ENCODE results near the gene ROR1. TPM values are rescaled to one million over a fixed set of nuclear protein-coding genes. Genes with fewer than 3 reads are reported as not detected.
A peak's percentile ranks its signal among the peaks of the same experiment; 100 is the strongest.

The ROR1 gene
- polyA plus RNA-seq, 1 of the 3 experiments (the other 2 are of a cell fraction): 4.0 TPM

GRCh38 chr1:63794354-63794753, 20.5 kb downstream of the ROR1 start:
- H3K4me3 ChIP-seq (ENCODE audit: low read depth in 2 of 2, low read length in 1 of 2): no peak overlapping the region
- H3K36me3 ChIP-seq (replicated peaks in 1 of 2; ENCODE audit: control insufficient read depth in 1 of 2, insufficient read depth in 2 of 2, low read length in 1 of 2): peaks cover 0 to 12% of the 10 kb centered on the region in 2 experiments
- WGBS (ENCODE audit: low lambda C conversion rate): 93% methylated on average over 7 of the region's 7 CpGs
- H3K9ac ChIP-seq: no peak overlapping the region
- H3K79me2 ChIP-seq (ENCODE audit: insufficient read depth): no peaks in the 10 kb centered on the region; the same call in 1 of the 2 replicates
- no peaks in the 10 kb centered on the region for H3K9me3 ChIP-seq
- H3K4me2 ChIP-seq: no peak overlapping the region
- peaks cover 0 to 17% of the 10 kb centered on the region in 2 experiments; a peak in 2 of 4 replicates for H3K4me1 ChIP-seq (ENCODE audit: control insufficient read depth in 1 of 2, insufficient read depth in 2 of 2, low read depth in 1 of 2, low read length in 1 of 2)
- H2AFZ ChIP-seq (ENCODE audit: low read depth): no peak overlapping the region
- TF ChIP-seq JUND (IDR thresholded peaks at IDR 0.05) (no peak), REST (IDR thresholded peaks at IDR 0.05; ENCODE audit: low read depth, low read length) (no peak)
- no peaks in the 10 kb centered on the region for H3K27me3 ChIP-seq (ENCODE audit: insufficient read depth)
- 0 out of 2 replicates have a peak, but pooled peaks cover 3% of the 10 kb centered on the region for H4K20me1 ChIP-seq (ENCODE audit: insufficient read depth)
- CTCF ChIA-PET: interaction anchor here (1.0 to 2.5 kb wide), 5 partner anchors 12 to 454 kb away, joined by 3 to 11 read pairs (median 5); partner anchors contain the start of gene ROR1
- POLR2A ChIA-PET: no interaction called here
- no peaks in the 10 kb centered on the region for H3K9me2 ChIP-seq
- no peak for DNase-seq
- no peaks in the 10 kb centered on the region for H3F3A ChIP-seq (replicated peaks; ENCODE audit: insufficient read depth)
- H3K27ac ChIP-seq (ENCODE audit: low read depth in 2 of 2, low read length in 1 of 2): no peak overlapping the region

GRCh38 chr1:63794939-63795378, 21.1 kb downstream of the ROR1 start:
- 80% methylated on average over 7 of the region's 7 CpGs for WGBS (ENCODE audit: low lambda C conversion rate)
- Histone ChIP-seq H3K4me2 (no peak overlapping the region), H4K20me1 (ENCODE audit: insufficient read depth) (no peaks in the 10 kb centered on the region), H2AFZ (ENCODE audit: low read depth) (no peak overlapping the region), H3K36me3 (replicated peaks in 1 of 2; ENCODE audit: control insufficient read depth in 1 of 2, insufficient read depth in 2 of 2, low read length in 1 of 2) (peaks cover 0 to 12% of the 10 kb centered on the region in 2 experiments), H3F3A (replicated peaks; ENCODE audit: insufficient read depth) (no peaks in the 10 kb centered on the region), H3K79me2 (ENCODE audit: insufficient read depth) (no peaks in the 10 kb centered on the region; the same call in 1 of the 2 replicates), H3K4me1 (ENCODE audit: control insufficient read depth in 1 of 2, insufficient read depth in 2 of 2, low read depth in 1 of 2, low read length in 1 of 2) (peaks cover 0 to 19% of the 10 kb centered on the region in 2 experiments; a peak in 2 of 4 replicates), H3K27me3 (ENCODE audit: insufficient read depth) (no peaks in the 10 kb centered on the region), H3K9me3 (no peaks in the 10 kb centered on the region), H3K27ac (ENCODE audit: low read depth in 2 of 2, low read length in 1 of 2) (no peak overlapping the region), H3K4me3 (ENCODE audit: low read depth in 2 of 2, low read length in 1 of 2) (no peak overlapping the region), H3K9me2 (no peaks in the 10 kb centered on the region), H3K9ac (no peak overlapping the region)
- TF ChIP-seq RFX5 (IDR thresholded peaks at IDR 0.05; ENCODE audit: low read length) (no peak), MEF2A (IDR thresholded peaks at IDR 0.05; ENCODE audit: borderline replicate concordance, low read depth) (no peak), USF2 (IDR thresholded peaks at IDR 0.05; ENCODE audit: borderline replicate concordance, low read depth, low read length) (no peak), EZH2phosphoT487 (IDR thresholded peaks at IDR 0.05; ENCODE audit: borderline replicate concordance, low read depth) (no peak), YY1 (IDR thresholded peaks at IDR 0.05; ENCODE audit: low read depth) (no peak), NFIC (IDR thresholded peaks at IDR 0.05; ENCODE audit: borderline replicate concordance) (no peak), FOXM1 (IDR thresholded peaks at IDR 0.05; ENCODE audit: low read depth) (no peak), PBX3 (IDR thresholded peaks at IDR 0.05) (0 out of 2 replicates have a peak, but pooled peaks have one; percentile 41), GATA2 (CRISPR knock-in tag; IDR thresholded peaks at IDR 0.05) (no peak)
- CTCF ChIA-PET: interaction anchor here (1.3 to 2.5 kb wide), 4 partner anchors 11 to 342 kb away, joined by 3 to 11 read pairs (median 6); partner anchors contain the start of gene ROR1
- no peak for DNase-seq
- POLR2A ChIA-PET: no interaction called here
